CD4-positive, alpha-beta T cell treated with Interleukin-6 at 100 ng/mL for 8 hours (primary cell): Measurements from ENCODE around the gene ZNF716.
"Not testable (repeated sequence)": the region's sequence is repeated elsewhere in the genome, so short reads cannot be mapped to it uniquely, and the experiment has no call there.

Experiments
- DNase-seq: peaks from one replicate; pipeline ENCODE4 v3.0.0-alpha.2; 2020; ENCODE audit warnings: mixed read lengths, low spot score

ZNF716 gene

DNA sequence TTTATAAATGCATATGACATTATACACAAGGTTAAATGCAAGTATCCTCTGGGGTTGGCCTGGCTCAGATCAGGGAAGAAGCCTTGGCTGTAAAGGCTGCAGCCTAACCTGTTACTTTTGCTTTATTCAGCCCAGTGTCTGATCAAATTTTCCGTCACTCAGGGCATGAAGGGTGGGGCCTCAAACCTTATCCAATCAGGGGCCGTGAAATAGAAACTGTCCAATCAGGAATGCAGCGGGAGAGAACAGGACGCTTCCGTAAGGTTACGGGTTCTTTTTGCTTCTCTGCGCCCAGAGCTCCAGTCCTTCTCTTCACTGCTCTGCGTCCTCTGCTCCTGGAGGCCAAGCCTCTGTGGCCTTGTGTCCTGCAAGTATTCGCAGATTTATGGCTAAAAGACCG, at the start of gene ZNF716:
TSS of gene ZNF716 (plus strand) at position 274 of the 400 bp plus-strand sequence. CDS start at position 386, 112 bp downstream.
- no peak for DNase-seq

DNA sequence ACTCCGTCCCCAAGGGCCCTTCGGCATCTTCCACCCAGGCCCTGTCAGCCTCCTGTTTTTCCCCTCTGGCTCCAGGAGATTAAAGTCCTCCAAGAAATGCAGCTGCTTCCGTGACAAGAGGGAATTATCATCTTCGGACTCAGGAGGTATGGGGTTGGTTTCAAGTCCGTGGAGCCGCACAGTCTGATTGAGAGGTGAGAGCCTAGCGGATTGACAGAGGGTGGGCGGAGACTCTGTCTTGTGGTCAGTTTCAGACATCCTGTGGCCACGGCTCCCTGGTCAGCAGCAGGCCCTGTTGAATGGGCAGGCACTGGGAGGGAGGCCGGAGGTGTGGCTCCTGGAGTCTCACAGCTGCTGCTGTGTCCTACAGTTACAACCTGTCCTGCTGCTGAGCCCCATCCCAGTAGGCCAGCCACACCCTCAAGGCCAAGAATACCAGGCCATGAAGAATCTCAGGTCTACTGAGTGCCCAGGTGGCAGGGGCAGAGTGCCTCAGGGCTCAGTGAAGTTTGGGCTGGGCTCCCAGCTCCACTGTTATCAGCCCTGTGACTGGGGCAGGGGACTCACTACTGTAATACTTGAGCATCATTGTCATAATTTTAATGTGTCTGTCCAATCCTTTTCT, 49.3 kb upstream of the ZNF716 start:
- no peak for DNase-seq

GRCh38 chr7:57403051-57403450, 46.9 kb upstream of the ZNF716 start:
- DNase-seq: not testable (repeated sequence)

DNA sequence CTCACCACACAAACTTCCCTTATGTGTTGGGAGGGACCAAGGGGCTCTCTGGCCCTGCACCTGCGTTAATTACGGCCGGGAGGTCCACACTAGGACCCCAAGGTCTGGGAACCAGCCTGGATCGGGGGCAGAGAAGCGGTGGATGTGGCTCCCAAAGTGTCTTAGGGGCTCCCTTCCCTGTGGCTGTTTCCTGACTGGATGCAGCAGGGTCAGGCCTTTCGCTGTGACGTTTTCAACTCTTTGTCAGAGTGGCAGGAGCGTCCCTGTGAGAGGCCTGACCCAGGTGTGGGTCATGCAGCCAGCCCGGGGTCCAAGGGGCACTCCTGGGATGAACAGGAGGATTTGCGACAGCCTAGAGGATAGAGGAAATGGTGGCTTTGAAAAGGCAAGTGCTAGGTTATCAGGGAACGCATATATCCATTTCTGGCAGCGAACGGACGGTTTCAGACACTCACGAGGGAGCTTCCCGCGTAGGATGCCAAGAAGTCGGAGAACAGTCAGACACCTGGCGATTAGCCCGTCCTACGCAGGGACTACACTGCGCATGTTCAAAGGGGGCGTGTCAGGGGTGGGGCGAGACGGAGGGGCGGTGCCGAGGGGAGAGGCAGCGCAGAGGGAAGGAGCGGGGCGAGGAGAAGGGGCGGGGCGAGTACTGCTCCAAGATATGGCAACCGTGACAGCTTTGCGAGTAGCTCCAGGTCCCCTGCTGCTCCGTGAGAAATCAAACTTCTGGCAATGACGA, 46.2 kb upstream of the ZNF716 start:
- DNase-seq: no peak

- no peak for DNase-seq
These were observed 45.5 kb upstream of the ZNF716 start for GRCh38 chr7:57404343-57404966.

DNA sequence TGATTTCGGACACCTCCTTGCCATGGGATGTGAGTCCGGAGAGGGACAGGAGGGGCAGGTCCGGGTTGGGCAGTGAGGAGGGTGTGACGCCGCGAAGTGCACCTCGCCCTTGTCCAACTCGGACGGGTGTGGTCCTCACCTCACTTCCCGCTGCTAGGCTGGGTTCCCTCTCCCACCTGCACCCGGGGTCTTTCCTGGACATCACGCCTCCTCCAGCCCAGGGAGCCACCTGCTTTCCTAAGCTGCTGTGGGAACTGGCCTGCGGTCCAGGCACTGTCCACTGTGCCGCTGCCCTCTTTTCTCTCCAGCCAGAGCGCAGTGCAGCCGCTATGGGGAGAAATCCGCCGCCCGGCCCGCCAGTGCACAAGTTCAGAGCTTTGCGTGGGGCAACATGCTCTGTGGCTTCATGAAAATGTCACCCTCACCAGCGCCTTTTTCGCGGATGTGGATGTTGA, 45.0 kb upstream of the ZNF716 start:
- DNase-seq: no peak

DNA sequence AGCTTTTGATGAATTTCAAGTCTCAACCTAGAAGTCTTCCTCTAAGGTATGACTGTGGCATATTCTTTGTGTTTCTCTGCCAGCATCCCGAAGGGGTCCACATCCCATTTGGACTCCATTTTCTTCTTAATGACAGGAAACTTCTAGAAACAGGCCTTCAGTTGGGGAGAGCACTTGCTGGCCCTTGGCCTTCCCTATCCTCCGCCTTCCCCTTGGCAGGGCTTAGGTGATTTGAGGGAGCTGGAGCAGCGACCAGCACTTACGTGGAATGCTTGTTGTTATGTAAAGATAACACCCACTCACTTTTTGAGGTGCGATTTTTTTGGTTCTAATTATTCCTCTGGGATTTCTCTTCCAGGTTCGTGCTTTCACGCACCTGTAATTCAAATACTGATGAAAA, 42.9 kb upstream of the ZNF716 start:
- no peak for DNase-seq

DNA sequence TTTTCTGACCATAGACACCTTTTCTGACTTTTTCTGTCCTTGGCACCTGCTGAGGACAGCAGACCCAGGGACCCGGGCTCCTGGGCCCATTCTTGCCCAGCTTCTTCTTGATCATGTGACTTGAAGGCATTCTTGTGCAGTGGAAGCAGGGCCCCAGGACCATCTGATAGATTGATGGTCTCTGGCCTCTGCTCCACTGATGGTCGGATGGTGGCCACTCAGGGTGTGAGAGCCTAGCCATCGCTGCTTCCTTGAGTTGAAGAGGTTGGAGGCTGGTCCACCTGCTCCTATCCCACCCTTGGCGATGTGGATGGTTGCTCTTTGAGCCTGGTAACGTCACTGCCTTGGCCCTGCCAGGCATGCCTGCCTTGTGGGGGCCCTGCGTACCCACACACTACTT, 37.8 kb upstream of the ZNF716 start:
- no peak for DNase-seq

DNA sequence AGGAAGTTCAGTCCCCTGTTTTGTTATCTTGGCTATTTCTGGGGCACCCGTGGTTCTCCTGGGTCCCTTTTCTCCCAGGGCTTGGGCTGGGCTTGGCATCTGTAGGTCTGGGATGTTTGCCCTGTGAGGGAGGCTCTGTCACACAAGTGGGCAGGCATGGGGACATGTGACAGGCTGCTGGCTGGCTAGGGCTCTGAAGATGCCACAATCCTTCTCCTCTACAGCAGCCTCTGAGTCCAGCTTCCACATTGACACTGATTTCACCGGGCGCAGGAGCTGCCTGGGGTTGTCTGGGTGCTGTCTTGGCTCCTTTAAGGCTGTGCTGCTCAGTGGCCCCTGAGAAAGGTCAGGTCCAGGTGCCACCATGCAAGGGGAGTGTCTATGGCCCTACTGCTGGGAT, 37.4 kb upstream of the ZNF716 start:
- DNase-seq: no peak

DNA sequence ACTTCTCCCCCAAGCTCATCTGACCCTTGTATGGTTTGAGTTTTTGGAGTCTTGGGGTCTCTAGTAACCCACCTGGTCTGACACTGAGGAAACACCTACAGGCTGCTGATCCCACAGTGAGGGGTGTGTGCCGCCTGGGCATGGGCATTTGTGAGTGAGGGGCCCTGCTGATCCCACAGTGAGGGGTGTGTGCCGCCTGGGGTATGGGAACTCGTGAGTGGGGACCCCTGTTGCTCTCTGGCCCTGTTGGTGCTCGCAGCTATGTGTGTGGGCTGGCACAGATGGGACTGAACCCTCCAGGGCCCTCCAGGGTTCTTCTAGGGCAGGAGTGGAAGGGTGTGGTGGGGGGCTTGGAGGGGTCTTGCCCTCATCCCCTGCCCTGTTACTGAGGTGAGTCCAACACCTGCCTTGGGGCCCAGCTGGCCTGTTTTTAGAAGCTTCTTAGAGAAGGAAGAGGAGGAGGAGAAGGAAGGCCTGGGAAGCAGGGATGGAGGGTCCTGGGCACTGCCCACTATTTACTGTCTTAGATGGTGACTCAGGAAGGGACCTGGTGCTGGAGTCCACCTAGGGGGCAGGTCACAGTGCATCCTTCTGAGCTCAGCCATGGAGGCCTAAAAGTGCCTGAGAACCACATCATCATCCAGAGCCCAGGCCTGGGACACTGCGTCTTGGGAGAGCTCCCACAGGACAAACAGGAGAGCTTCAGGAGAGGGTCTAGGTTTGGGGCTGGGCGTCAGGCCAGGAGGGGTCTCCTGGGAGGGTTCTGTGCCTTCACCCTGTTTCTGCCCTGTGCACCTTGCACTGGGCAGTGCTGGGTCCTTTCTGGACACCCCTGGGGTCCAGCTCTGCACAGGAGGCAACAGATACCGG, 36.2 kb upstream of the ZNF716 start:
- no peak for DNase-seq

DNA sequence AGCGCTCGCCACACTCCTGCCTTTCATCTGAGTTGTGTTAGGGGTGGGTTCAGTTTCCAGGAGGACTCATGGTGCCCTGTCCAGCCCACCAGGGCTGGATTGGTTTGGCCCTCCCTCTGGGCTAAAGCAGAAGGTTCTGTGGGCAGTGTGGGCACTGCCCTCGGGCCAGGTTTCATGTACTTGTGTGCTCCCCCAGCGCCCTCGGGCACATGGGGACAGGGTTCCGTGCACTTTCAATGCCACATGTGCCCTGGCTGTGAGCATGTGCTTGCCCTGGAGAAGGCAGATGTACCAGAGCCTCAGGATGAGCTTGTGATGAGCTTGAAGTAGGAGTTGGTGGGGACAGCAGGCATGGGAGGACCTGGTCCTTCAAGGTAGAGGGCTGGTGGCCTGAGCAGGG, 35.6 kb upstream of the ZNF716 start:
- DNase-seq: no peak

GRCh38 chr7:57414852-57415251, 35.1 kb upstream of the ZNF716 start:
- no peak for DNase-seq

- DNase-seq: no peak
These were observed 34.7 kb upstream of the ZNF716 start for GRCh38 chr7:57415326-57415725.

GRCh38 chr7:57415730-57416129, 34.2 kb upstream of the ZNF716 start:
- no peak for DNase-seq

DNA sequence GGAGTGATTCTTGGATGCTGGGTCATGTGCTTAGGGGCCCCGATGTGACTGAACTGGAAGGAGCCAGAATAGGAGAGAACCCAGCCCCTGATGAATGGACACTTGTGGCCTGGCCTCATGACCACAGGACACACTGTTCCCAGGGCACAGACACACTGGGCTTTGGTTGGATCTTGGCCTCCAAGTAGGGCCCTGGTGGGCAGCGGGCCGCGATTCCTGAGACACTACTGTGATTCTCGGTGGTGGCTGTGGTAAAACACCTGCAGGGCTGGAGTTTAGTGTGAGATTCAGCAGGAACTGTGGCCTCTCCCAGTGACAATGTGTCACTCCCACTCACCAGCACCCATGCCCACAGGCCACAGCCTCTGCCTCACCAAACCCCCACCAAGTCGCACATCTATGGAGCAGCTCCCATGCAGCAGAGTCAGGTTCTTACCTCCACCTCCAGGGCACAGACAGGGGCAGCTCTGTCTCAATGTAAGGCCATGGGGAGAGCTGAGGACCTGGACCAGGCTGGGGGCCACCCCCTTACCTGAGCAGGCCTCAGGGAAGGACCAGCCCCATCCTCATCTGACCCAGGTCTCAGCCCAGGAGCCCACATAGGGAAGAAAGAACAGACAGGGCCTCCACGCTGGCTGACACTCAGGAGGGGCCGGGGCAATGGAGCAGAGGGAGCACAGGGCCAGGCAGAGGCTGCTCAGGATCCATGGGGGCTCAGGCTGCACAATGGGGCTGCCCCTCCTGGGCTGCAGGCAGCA, 33.2 kb upstream of the ZNF716 start:
- DNase-seq: no peak

DNA sequence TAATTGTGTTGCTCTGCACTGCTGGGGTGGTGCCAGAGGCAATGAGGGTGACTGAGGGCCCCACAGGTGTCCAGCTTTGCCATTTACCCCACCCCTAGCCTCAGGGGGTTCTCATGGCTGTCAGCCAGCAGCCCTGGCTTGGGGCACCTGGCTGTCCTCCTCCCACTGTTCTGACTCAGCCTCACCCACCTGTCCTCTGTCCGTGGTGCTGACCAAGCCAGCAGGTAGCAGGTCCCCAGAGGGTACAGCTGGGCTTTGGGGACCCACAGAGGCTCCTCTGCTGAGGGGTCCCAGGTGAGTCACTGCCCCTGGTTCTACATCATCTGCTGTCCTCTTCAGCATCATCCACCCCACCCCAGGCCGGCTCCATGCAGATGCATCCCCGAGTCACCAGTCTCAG, 32.2 kb upstream of the ZNF716 start:
- DNase-seq: no peak

GRCh38 chr7:57423768-57424167, 26.2 kb upstream of the ZNF716 start:
- DNase-seq: no peak

GRCh38 chr7:57424515-57425238, 25.3 kb upstream of the ZNF716 start:
- DNase-seq: no peak

GRCh38 chr7:57425239-57425944, 24.6 kb upstream of the ZNF716 start:
- DNase-seq: no peak

DNA sequence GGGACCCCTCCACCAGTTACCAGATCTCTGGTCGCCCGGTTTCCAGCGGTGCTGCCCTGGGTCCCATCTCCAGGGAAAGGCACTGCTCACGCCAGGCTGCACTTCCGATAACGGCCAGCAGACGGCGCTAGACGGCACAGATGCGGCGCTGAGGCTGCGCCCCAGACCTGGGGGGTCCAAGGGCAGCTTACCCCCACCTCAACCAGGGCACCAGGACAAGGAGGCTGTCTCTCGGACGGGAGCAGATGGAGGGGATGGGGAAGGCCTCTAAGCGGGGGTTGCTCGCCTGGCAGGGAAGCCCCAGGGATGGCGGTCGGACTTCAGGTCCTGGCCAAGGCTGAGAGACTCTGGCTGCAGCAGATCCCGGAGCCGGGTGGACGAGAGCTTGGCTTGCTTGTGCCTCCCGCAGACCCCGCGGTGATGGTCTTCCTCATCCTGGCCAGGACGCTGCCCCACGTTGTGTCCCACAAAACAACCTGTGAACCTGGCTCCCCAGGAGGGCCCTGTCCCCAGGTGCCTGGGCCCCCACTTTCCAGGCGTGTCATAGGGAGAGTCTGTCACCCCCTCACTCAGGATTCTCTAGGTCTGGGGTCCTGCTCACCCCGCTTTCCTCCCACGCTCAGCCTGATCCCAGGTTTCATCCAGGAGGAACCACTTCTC, 23.9 kb upstream of the ZNF716 start:
- DNase-seq: no peak
